Trophoblast cell (in vitro differentiated cells and primary cell): ENCODE data around the gene DLGAP1.

Source experiments
- DNase-seq, 2 donors: peaks; one replicate each; pipeline ENCODE4 v3.0.0-alpha.2; 2016
- H2AFZ ChIP-seq: 2 replicates; pipeline ENCODE4 v1.6.1; 2013; ENCODE audit warnings: low read length, moderate library complexity, mild to moderate bottlenecking; ENCODE audit not compliant: insufficient read depth, poor library complexity
- H2AK5ac ChIP-seq: 2 replicates; pipeline ENCODE4 v1.6.1; 2013; ENCODE audit warnings: mild to moderate bottlenecking, low read length
- H2BK120ac ChIP-seq: 2 replicates; pipeline ENCODE4 v1.6.1; 2013; ENCODE audit warnings: low read length, mild to moderate bottlenecking, moderate library complexity; ENCODE audit not compliant: insufficient read depth, poor library complexity
- H2BK12ac ChIP-seq: 2 replicates; pipeline ENCODE4 v1.6.1; 2013; ENCODE audit warnings: mild to moderate bottlenecking, low read length, moderate library complexity
- H2BK5ac ChIP-seq: 2 replicates; pipeline ENCODE4 v1.6.1; 2013; ENCODE audit warnings: low read length, low read depth, moderate library complexity, mild to moderate bottlenecking; ENCODE audit not compliant: poor library complexity
- H3K14ac ChIP-seq: 2 replicates; pipeline ENCODE4 v1.6.1; 2013; ENCODE audit warnings: mild to moderate bottlenecking, low read length
- H3K18ac ChIP-seq: 2 replicates; pipeline ENCODE4 v1.6.1; 2013; ENCODE audit warnings: mild to moderate bottlenecking, low read length
- H3K23ac ChIP-seq: 2 replicates; pipeline ENCODE4 v1.6.1; 2013; ENCODE audit warnings: low read length
- H3K27ac ChIP-seq: 2 replicates; pipeline ENCODE4 v1.5.1; 2013; ENCODE audit warnings: low read depth, mild to moderate bottlenecking, inconsistent platforms, low read length, moderate library complexity
- H3K27me3 ChIP-seq: 2 replicates; pipeline ENCODE4 v1.6.1; 2013; ENCODE audit warnings: inconsistent platforms, mild to moderate bottlenecking, low read length, moderate library complexity; ENCODE audit not compliant: insufficient read depth
- H3K36me3 ChIP-seq, 2 experiments: 1 replicate in 1 of 2; 2 replicates in 1 of 2; pipeline ENCODE4 v1.6.1; 2013; ENCODE audit warnings: low read length in 2 of 2, mild to moderate bottlenecking in 2 of 2, moderate library complexity in 1 of 2; ENCODE audit not compliant: insufficient read depth in 2 of 2, control insufficient read depth in 1 of 2
- H3K4ac ChIP-seq: 2 replicates; pipeline ENCODE4 v1.6.1; 2013; ENCODE audit warnings: low read depth, mild to moderate bottlenecking, low read length, moderate library complexity
- H3K4me1 ChIP-seq, 2 experiments: 1 replicate in 1 of 2; 2 replicates in 1 of 2; pipeline ENCODE4 v1.6.1; 2013; ENCODE audit warnings: low read length in 2 of 2, mild to moderate bottlenecking in 2 of 2, moderate library complexity in 1 of 2; ENCODE audit not compliant: insufficient read depth in 2 of 2, control insufficient read depth in 1 of 2
- H3K4me2 ChIP-seq: 2 replicates; pipeline ENCODE4 v1.6.1; 2013; ENCODE audit warnings: inconsistent platforms, mild to moderate bottlenecking, low read length, moderate library complexity
- H3K4me3 ChIP-seq: 2 replicates; pipeline ENCODE4 v1.5.1; 2013; ENCODE audit warnings: mild to moderate bottlenecking, low read depth, low read length, inconsistent platforms
- H3K79me1 ChIP-seq: one replicate; pipeline ENCODE4 v1.6.1; 2013; ENCODE audit warnings: low read length
- H3K79me2 ChIP-seq: 2 replicates; pipeline ENCODE4 v1.6.1; 2013; ENCODE audit warnings: low read length, mild to moderate bottlenecking; ENCODE audit not compliant: control insufficient read depth, insufficient read depth, poor library complexity
- H3K9ac ChIP-seq: 2 replicates; pipeline ENCODE4 v1.6.1; 2013; ENCODE audit warnings: mild to moderate bottlenecking, low read length
- H3K9me3 ChIP-seq: 2 replicates; pipeline ENCODE4 v1.6.1; 2013; ENCODE audit warnings: low read depth, mild to moderate bottlenecking, control low read depth, inconsistent platforms, low read length; ENCODE audit not compliant: insufficient read depth
- H4K12ac ChIP-seq: 2 replicates; pipeline ENCODE4 v1.6.1; 2013; ENCODE audit warnings: low read depth, mild to moderate bottlenecking, low read length, moderate library complexity
- H4K8ac ChIP-seq: 2 replicates; pipeline ENCODE4 v1.6.1; 2013; ENCODE audit warnings: low read depth, mild to moderate bottlenecking, low read length, moderate library complexity
- H4K91ac ChIP-seq: one replicate; pipeline ENCODE4 v1.6.1; 2013; ENCODE audit warnings: low read depth, mild to moderate bottlenecking, low read length, moderate library complexity
- WGBS: extraction: QIAGEN DNeasy Blood & Tissue Kit; methylation state at CpG from one replicate; pipeline ENCODE4 v1.1.7; 2013; ENCODE audit warnings: missing lambda C conversion rate; ENCODE audit not compliant: insufficient read length, insufficient coverage; ENCODE audit errors: extremely low coverage; 5-methylcytosine and 5-hydroxymethylcytosine counted together

DLGAP1 gene

DNA sequence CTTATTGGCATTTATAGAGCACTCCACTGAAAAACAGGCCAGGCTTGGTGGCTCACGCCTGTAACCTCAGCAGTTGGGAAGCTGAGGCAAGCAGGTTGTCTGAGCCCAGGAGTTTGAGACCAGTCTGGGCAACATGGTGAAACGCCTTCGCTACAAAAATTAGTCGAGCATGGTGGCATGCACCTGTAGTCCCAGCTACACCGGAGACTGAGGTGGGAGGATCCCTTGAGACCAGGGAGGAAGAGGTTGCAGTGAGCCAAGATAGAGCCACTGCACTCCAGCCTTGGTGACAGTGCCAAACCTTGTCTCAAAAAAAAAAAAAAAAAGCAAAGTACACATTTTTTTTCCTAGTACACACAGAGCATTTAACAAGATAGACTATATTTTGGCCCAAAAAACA, 909.0 kb downstream of the DLGAP1 start:
- Histone ChIP-seq H3K27me3 (no peaks in the 10 kb centered on the region), H2BK12ac (no peak overlapping the region), H3K79me2 (no peaks in the 10 kb centered on the region), H3K4me2 (no peak overlapping the region), H3K18ac (no peak overlapping the region), H3K36me3 (no peaks in the 10 kb centered on the region), H2AK5ac (no peak overlapping the region), H3K9ac (no peak overlapping the region), H3K4me3 (no peak overlapping the region), H4K8ac (no peak overlapping the region), H3K9me3 (no peaks in the 10 kb centered on the region), H2AFZ (no peak overlapping the region), H3K79me1 (no peaks in the 10 kb centered on the region), H4K91ac (no peak overlapping the region), H3K23ac (no peak overlapping the region), H3K14ac (no peak overlapping the region), H3K27ac (no peak overlapping the region), H2BK5ac (no peak overlapping the region), H3K4me1 (no peaks in the 10 kb centered on the region), H2BK120ac (no peak overlapping the region), H4K12ac (no peak overlapping the region), H3K4ac (no peak overlapping the region)
- DNase-seq: no peak
- no CpG with 5 or more reads among the region's 5 CpGs for WGBS

DNA sequence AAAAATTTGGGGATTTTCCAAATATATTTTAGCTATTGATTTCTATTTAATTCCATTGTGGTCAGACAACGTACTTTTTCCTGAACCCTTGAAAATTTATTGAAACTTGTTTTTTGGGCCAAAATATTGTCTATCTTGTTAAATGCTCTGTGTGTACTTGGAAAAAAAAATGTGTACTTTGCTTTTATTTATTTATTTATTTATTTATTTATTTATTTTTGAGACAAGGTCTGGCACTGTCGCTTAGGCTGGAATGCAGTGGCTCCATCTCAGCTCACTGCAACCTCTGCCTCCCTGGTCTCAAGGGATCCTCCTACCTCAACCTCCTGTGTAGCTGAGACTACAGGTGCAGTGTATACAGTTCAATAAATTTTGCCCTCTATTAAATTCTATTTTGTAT, 910.6 kb downstream of the DLGAP1 start:
- Histone ChIP-seq H2BK5ac (no peak overlapping the region), H3K4me2 (no peak overlapping the region), H3K27ac (no peak overlapping the region), H4K8ac (no peak overlapping the region), H3K79me1 (no peaks in the 10 kb centered on the region), H3K27me3 (no peaks in the 10 kb centered on the region), H2AK5ac (no peak overlapping the region), H3K4me3 (no peak overlapping the region), H3K14ac (no peak overlapping the region), H3K18ac (no peak overlapping the region), H2AFZ (no peak overlapping the region), H4K91ac (no peak overlapping the region), H3K79me2 (no peaks in the 10 kb centered on the region), H2BK12ac (no peak overlapping the region), H3K9me3 (no peaks in the 10 kb centered on the region), H3K4ac (no peak overlapping the region), H3K36me3 (no peaks in the 10 kb centered on the region), H3K9ac (no peak overlapping the region), H2BK120ac (no peak overlapping the region), H3K4me1 (no peaks in the 10 kb centered on the region), H4K12ac (no peak overlapping the region), H3K23ac (no peak overlapping the region)
- DNase-seq: no peak
- no CpG with 5 or more reads among the region's 2 CpGs for WGBS

DNA sequence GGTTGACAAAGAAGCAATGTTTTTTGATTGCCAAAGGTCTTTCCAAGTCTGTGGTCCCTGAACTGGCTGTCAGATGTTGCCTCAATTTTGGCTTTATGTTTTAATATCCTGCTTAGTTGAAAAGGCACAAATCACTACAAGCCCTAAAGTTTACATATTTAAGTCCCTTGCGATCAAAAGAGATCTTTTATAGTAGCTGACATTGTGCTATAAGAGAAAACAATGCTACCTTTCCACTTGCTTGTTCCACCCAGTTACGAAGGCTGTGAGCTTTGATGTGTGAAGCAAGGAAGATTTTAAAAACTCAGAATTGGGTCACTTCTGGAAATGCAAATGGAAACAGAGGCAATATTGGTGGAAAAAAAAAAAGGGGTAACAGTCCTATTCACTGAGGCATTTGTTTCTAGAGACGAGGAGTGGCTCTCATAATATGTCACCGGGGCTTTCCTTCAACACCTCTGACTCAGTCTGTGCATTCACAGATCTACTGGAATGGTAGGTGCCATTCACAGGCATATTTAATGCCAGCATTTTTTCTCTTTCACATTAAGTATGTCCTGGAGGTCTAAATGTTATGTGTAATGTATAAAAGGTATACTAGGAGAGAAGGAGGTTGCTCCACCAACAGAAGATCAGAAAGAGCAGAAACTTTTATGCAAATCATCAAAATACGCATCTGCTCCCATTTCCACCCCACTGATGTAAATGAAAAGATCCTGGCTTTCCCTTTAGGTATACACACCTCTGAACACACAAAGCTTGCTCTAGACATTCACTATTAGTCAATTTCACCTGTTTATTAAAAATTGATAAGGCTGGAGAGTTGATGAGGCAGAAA, 913.3 kb downstream of the DLGAP1 start:
- Histone ChIP-seq H2AK5ac (no peak overlapping the region), H3K79me2 (no peaks in the 10 kb centered on the region), H3K4me3 (no peak overlapping the region), H3K4me2 (no peak overlapping the region), H2BK5ac (no peak overlapping the region), H3K14ac (no peak overlapping the region), H3K18ac (no peak overlapping the region), H3K36me3 (no peaks in the 10 kb centered on the region), H3K4me1 (peaks cover 1 to 2% of the 10 kb centered on the region in 2 experiments), H4K91ac (no peak overlapping the region), H3K27ac (no peak overlapping the region), H4K8ac (no peak overlapping the region), H2AFZ (no peak overlapping the region), H3K9me3 (no peaks in the 10 kb centered on the region), H2BK120ac (no peak overlapping the region), H2BK12ac (no peak overlapping the region), H3K79me1 (no peaks in the 10 kb centered on the region), H3K27me3 (no peaks in the 10 kb centered on the region), H3K23ac (no peak overlapping the region), H4K12ac (no peak overlapping the region), H3K4ac (no peak overlapping the region), H3K9ac (no peak overlapping the region)
- no peak for DNase-seq
- no CpG with 5 or more reads among the region's 5 CpGs for WGBS

DNA sequence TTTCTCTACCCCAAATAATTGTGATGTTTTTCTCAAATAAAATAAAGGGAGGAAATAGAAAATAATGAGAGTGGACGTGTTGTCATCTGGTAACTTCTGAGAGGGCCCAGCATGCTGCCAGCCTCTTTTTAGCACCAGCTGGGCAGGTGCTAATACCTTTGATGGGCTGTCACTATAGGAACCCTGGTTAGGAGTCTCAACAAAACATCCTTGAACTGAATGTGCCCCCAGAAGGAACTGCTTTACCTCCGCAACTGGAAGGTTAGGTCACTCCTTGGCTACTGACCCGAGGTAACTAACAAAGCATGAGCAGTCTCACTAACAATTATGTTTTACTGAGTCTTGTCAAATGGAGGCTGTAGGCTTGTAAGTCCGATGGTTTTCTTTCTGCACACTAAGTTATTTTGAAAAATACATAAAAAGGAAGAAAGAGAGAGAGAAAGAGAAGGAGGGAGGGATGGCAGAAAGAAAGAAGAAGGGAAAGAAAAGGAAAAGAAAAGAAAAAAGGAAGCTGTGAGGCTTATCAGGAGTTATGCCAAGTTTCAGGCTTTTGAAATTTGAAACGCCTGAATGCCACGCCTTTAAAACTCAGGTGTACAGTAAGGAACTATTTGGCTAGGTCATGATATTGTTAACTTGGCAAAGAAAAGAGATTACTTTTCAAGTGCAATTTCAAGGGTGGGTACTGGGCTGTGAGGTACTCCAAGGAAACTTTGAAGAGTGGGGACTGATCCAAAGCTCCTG, 914.1 kb downstream of the DLGAP1 start:
- H3K36me3 ChIP-seq: no peaks in the 10 kb centered on the region
- H4K12ac ChIP-seq: no peak overlapping the region
- no peak overlapping the region for H3K27ac ChIP-seq
- H3K4ac ChIP-seq: no peak overlapping the region
- peaks cover 1 to 2% of the 10 kb centered on the region in 2 experiments for H3K4me1 ChIP-seq
- no peak overlapping the region for H4K91ac ChIP-seq
- H3K23ac ChIP-seq: no peak overlapping the region
- H2AK5ac ChIP-seq: no peak overlapping the region
- H3K4me2 ChIP-seq: no peak overlapping the region
- no peaks in the 10 kb centered on the region for H3K27me3 ChIP-seq
- H2AFZ ChIP-seq: no peak overlapping the region
- no CpG with 5 or more reads among the region's 6 CpGs for WGBS
- H3K79me2 ChIP-seq: no peaks in the 10 kb centered on the region
- no peak overlapping the region for H2BK5ac ChIP-seq
- no peaks in the 10 kb centered on the region for H3K79me1 ChIP-seq
- H3K9ac ChIP-seq: no peak overlapping the region
- H3K14ac ChIP-seq: no peak overlapping the region
- no peak overlapping the region for H3K4me3 ChIP-seq
- no peaks in the 10 kb centered on the region for H3K9me3 ChIP-seq
- H2BK12ac ChIP-seq: no peak overlapping the region
- no peak for DNase-seq
- no peak overlapping the region for H3K18ac ChIP-seq
- no peak overlapping the region for H2BK120ac ChIP-seq
- no peak overlapping the region for H4K8ac ChIP-seq
